Measurements from ENCODE around the gene TNS3. TPM values are rescaled to one million over a fixed set of nuclear protein-coding genes. Genes with fewer than 3 reads are reported as not detected.

The TNS3 gene
- total RNA-seq, 8 experiments from 2014 or later: 2.6 to 49.9 (median 8.7) TPM

GRCh38 chr7:47254081-47254977, 327.6 kb downstream of the TNS3 start:
- H3K27ac ChIP-seq: peak overlapping the region; percentile 8 to 58

GRCh38 chr7:47253650-47254080, 328.2 kb downstream of the TNS3 start:
- Histone ChIP-seq H3K4me1 (replicated peaks in 1 of 2) (peaks cover 4 to 6% of the 10 kb centered on the region in 2 donors), H3K27ac (peak overlapping the region; percentile 8 to 58), H3K4me3 (peak overlapping the region; percentile 39 to 61 (median 50))
- ATAC-seq (replicated peaks in 6 of 8): peak; percentile 59 to 91 (median 88)
- 0 to 23% (median 17%) methylated on average over 1 to 13 of the region's 14 CpGs; no CpG with 5 or more reads in 6 of the 10 experiments for WGBS, 10 experiments
- in situ Hi-C loops (cut with MboI; ENCODE audit: low pct_unique_long_range_greater_than_20kb in 2 of 9, low sequenced_read_pairs in 9 of 9, unreplicated experiment in 9 of 9): loop anchor here in 7 of 9 experiments (25.0 kb wide), 1 partner anchor 559 kb away; no protein-coding TSS in a partner anchor

More at GRCh38 chr7:47254081-47254977, 327.6 kb downstream of the TNS3 start:
- Histone ChIP-seq H3K4me1 (replicated peaks in 1 of 2) (peaks cover 4 to 6% of the 10 kb centered on the region in 2 donors), H3K4me3 (peak overlapping the region; percentile 39 to 61 (median 50))
- in situ Hi-C loops (cut with MboI; ENCODE audit: low pct_unique_long_range_greater_than_20kb in 2 of 9, low sequenced_read_pairs in 9 of 9, unreplicated experiment in 9 of 9): loop anchor here in 7 of 9 experiments (25.0 kb wide), 1 partner anchor 558 kb away; no protein-coding TSS in a partner anchor
- ATAC-seq (replicated peaks in 6 of 8): peak; percentile 71 to 90 (median 76)
- 0 to 90% (median 10%) methylated on average over 1 to 9 of the region's 64 CpGs; no CpG with 5 or more reads in 3 of the 10 experiments for WGBS, 10 experiments

GRCh38 chr7:47252675-47253074, 329.2 kb downstream of the TNS3 start:
- no peak for ATAC-seq (replicated peaks in 6 of 8)
- WGBS, 10 experiments: 76 to 100% (median 97%) methylated on average over 1 to 5 of the region's 5 CpGs
- in situ Hi-C loops (cut with MboI; ENCODE audit: low pct_unique_long_range_greater_than_20kb in 2 of 9, low sequenced_read_pairs in 9 of 9, unreplicated experiment in 9 of 9): loop anchor here in 7 of 9 experiments (25.0 kb wide), 1 partner anchor 560 kb away; no protein-coding TSS in a partner anchor

GRCh38 chr7:47249361-47249760, 332.6 kb downstream of the TNS3 start:
- H3K4me3 ChIP-seq: no peak overlapping the region
- in situ Hi-C loops (cut with MboI; ENCODE audit: low pct_unique_long_range_greater_than_20kb in 2 of 9, low sequenced_read_pairs in 9 of 9, unreplicated experiment in 9 of 9): no loop called here
- H3K27ac ChIP-seq: no peak overlapping the region
- peaks cover 4 to 6% of the 10 kb centered on the region in 2 donors for H3K4me1 ChIP-seq (replicated peaks in 1 of 2)
- ATAC-seq (replicated peaks in 6 of 8): no peak
- WGBS, 10 experiments: 0 to 100% (median 78%) methylated on average over 1 to 2 of the region's 2 CpGs; no CpG with 5 or more reads in 2 of the 10 experiments

More at GRCh38 chr7:47252675-47253074, 329.2 kb downstream of the TNS3 start:
- peaks cover 4 to 6% of the 10 kb centered on the region in 2 donors for H3K4me1 ChIP-seq (replicated peaks in 1 of 2)
- no peak overlapping the region for H3K4me3 ChIP-seq
- H3K27ac ChIP-seq: no peak overlapping the region

GRCh38 chr7:47248797-47249196, 333.1 kb downstream of the TNS3 start:
- 80 to 100% (median 84%) methylated on average over 1 to 2 of the region's 3 CpGs; no CpG with 5 or more reads in 5 of the 10 experiments for WGBS, 10 experiments
- H3K4me3 ChIP-seq: no peak overlapping the region
- in situ Hi-C loops (cut with MboI; ENCODE audit: low pct_unique_long_range_greater_than_20kb in 2 of 9, low sequenced_read_pairs in 9 of 9, unreplicated experiment in 9 of 9): no loop called here
- no peak for ATAC-seq (replicated peaks in 6 of 8)
- H3K27ac ChIP-seq: no peak overlapping the region
- H3K4me1 ChIP-seq (replicated peaks in 1 of 2): peaks cover 4 to 6% of the 10 kb centered on the region in 2 donors

- no peak overlapping the region for H3K4me3 ChIP-seq
- no peaks in the 10 kb centered on the region for H3K4me1 ChIP-seq (replicated peaks in 1 of 2)
- 20 to 100% (median 70%) methylated on average over 1 to 3 of the region's 5 CpGs; no CpG with 5 or more reads in 3 of the 10 experiments for WGBS, 10 experiments
- H3K27ac ChIP-seq: no peak overlapping the region
- ATAC-seq (replicated peaks in 6 of 8): no peak
- in situ Hi-C loops (cut with MboI; ENCODE audit: low pct_unique_long_range_greater_than_20kb in 2 of 9, low sequenced_read_pairs in 9 of 9, unreplicated experiment in 9 of 9): no loop called here
Observed at GRCh38 chr7:47247132-47247531, 334.8 kb downstream of the TNS3 start.

GRCh38 chr7:47244692-47245091, 337.2 kb downstream of the TNS3 start:
- in situ Hi-C loops (cut with MboI; ENCODE audit: low pct_unique_long_range_greater_than_20kb in 2 of 9, low sequenced_read_pairs in 9 of 9, unreplicated experiment in 9 of 9): no loop called here
- ATAC-seq (replicated peaks in 6 of 8): no peak
- H3K27ac ChIP-seq: no peak overlapping the region
- peaks cover 0 to 7% of the 10 kb centered on the region in 2 donors for H3K4me1 ChIP-seq (replicated peaks in 1 of 2)
- no peak overlapping the region for H3K4me3 ChIP-seq

- H3K4me3 ChIP-seq: no peak overlapping the region
- H3K4me1 ChIP-seq (replicated peaks in 1 of 2): peaks cover 0 to 7% of the 10 kb centered on the region in 2 donors
- WGBS, 10 experiments: 38 to 94% (median 82%) methylated on average over 2 to 10 of the region's 10 CpGs; no CpG with 5 or more reads in 1 of the 10 experiments
- no peak overlapping the region for H3K27ac ChIP-seq
- in situ Hi-C loops (cut with MboI; ENCODE audit: low pct_unique_long_range_greater_than_20kb in 2 of 9, low sequenced_read_pairs in 9 of 9, unreplicated experiment in 9 of 9): no loop called here
- ATAC-seq (replicated peaks in 6 of 8): no peak
Observed at GRCh38 chr7:47241112-47242065, 340.5 kb downstream of the TNS3 start.

GRCh38 chr7:47239931-47240421, 341.9 kb downstream of the TNS3 start:
- ATAC-seq (replicated peaks in 6 of 8): peak in 1 of 8 experiments; percentile 81
- in situ Hi-C loops (cut with MboI; ENCODE audit: low pct_unique_long_range_greater_than_20kb in 2 of 9, low sequenced_read_pairs in 9 of 9, unreplicated experiment in 9 of 9): no loop called here
- H3K27ac ChIP-seq: no peak overlapping the region
- WGBS, 10 experiments: 0 to 45% (median 11%) methylated on average over 1 to 3 of the region's 3 CpGs; no CpG with 5 or more reads in 1 of the 10 experiments
- H3K4me1 ChIP-seq (replicated peaks in 1 of 2): peaks cover 0 to 7% of the 10 kb centered on the region in 2 donors
- H3K4me3 ChIP-seq: no peak overlapping the region

- in situ Hi-C loops (cut with MboI; ENCODE audit: low pct_unique_long_range_greater_than_20kb in 2 of 9, low sequenced_read_pairs in 9 of 9, unreplicated experiment in 9 of 9): no loop called here
- Histone ChIP-seq H3K27ac (no peak overlapping the region), H3K4me3 (no peak overlapping the region), H3K4me1 (replicated peaks in 1 of 2) (peaks cover 0 to 7% of the 10 kb centered on the region in 2 donors)
- WGBS, 10 experiments: 63 to 89% (median 80%) methylated on average over 3 to 7 of the region's 7 CpGs; no CpG with 5 or more reads in 6 of the 10 experiments
- ATAC-seq (replicated peaks in 6 of 8): no peak
Observed at GRCh38 chr7:47239034-47239433, 342.9 kb downstream of the TNS3 start.

- ATAC-seq (replicated peaks in 6 of 8): no peak
- Histone ChIP-seq H3K4me3 (no peak overlapping the region), H3K27ac (no peak overlapping the region), H3K4me1 (replicated peaks in 1 of 2) (peaks cover 0 to 7% of the 10 kb centered on the region in 2 donors)
- in situ Hi-C loops (cut with MboI; ENCODE audit: low pct_unique_long_range_greater_than_20kb in 2 of 9, low sequenced_read_pairs in 9 of 9, unreplicated experiment in 9 of 9): no loop called here
- WGBS, 10 experiments: 0 to 92% (median 56%) methylated on average over 1 to 3 of the region's 3 CpGs
Observed at GRCh38 chr7:47236480-47237129, 345.3 kb downstream of the TNS3 start.

GRCh38 chr7:47233996-47234395, 347.9 kb downstream of the TNS3 start:
- WGBS, 10 experiments: 0 to 67% (median 35%) methylated on average over 1 of the region's 1 CpG; no CpG with 5 or more reads in 2 of the 10 experiments
- no peak overlapping the region for H3K4me3 ChIP-seq
- H3K27ac ChIP-seq: no peak overlapping the region
- peak in 1 of 8 experiments; percentile 28 for ATAC-seq (replicated peaks in 6 of 8)
- in situ Hi-C loops (cut with MboI; ENCODE audit: low pct_unique_long_range_greater_than_20kb in 2 of 9, low sequenced_read_pairs in 9 of 9, unreplicated experiment in 9 of 9): no loop called here
- no peaks in the 10 kb centered on the region for H3K4me1 ChIP-seq (replicated peaks in 1 of 2)
